ENCODE data around the gene PTAFR.

DNA sequence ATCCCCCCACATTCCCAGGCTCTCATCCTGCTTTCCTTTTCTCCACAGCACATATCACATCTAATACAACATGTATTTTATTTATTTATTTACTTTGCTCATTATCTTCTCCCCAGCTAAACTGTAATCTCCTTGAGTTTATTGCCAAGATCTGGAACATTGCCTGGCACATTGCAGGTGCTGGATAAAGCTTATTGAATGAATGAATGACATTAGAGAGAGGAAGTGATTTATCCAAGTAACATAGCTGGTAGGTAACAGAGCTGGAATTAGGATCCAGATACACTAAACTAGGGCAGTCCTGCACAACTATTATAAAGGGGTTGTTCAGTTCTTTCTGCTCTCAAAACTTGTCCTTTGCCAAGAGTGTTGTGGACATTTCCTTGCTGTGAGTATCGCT is 8.6 kb upstream of the PTAFR start:
- TF ChIP-seq, protein P1, sequence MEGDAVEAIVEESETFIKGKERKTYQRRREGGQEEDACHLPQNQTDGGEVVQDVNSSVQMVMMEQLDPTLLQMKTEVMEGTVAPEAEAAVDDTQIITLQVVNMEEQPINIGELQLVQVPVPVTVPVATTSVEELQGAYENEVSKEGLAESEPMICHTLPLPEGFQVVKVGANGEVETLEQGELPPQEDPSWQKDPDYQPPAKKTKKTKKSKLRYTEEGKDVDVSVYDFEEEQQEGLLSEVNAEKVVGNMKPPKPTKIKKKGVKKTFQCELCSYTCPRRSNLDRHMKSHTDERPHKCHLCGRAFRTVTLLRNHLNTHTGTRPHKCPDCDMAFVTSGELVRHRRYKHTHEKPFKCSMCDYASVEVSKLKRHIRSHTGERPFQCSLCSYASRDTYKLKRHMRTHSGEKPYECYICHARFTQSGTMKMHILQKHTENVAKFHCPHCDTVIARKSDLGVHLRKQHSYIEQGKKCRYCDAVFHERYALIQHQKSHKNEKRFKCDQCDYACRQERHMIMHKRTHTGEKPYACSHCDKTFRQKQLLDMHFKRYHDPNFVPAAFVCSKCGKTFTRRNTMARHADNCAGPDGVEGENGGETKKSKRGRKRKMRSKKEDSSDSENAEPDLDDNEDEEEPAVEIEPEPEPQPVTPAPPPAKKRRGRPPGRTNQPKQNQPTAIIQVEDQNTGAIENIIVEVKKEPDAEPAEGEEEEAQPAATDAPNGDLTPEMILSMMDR (IDR thresholded peaks at IDR 0.05; ENCODE audit: low read depth, low read length), result no peak
- TF ChIP-seq POLR2A (IDR thresholded peaks at IDR 0.05; ENCODE audit: extremely low read depth, insufficient read length), result no peak
- TF ChIP-seq, protein P2, sequence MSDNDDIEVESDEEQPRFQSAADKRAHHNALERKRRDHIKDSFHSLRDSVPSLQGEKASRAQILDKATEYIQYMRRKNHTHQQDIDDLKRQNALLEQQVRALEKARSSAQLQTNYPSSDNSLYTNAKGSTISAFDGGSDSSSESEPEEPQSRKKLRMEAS (IDR thresholded peaks at IDR 0.05; ENCODE audit: low read depth, low read length), result no peak
